ENCODE data around the gene NUP107.
A peak's percentile ranks its signal among the peaks of the same experiment; 100 is the strongest.
"Not testable (repeated sequence)": the region's sequence is repeated elsewhere in the genome, so short reads cannot be mapped to it uniquely, and the experiment has no call there.

The NUP107 gene
- long read RNA-seq, full-length matches to known transcripts: 332 of 623 reads
- long read RNA-seq, partial matches to known transcripts: 211 of 623 reads
- long read RNA-seq, other reads (novel, unspliced or antisense): 80 of 623 reads

DNA sequence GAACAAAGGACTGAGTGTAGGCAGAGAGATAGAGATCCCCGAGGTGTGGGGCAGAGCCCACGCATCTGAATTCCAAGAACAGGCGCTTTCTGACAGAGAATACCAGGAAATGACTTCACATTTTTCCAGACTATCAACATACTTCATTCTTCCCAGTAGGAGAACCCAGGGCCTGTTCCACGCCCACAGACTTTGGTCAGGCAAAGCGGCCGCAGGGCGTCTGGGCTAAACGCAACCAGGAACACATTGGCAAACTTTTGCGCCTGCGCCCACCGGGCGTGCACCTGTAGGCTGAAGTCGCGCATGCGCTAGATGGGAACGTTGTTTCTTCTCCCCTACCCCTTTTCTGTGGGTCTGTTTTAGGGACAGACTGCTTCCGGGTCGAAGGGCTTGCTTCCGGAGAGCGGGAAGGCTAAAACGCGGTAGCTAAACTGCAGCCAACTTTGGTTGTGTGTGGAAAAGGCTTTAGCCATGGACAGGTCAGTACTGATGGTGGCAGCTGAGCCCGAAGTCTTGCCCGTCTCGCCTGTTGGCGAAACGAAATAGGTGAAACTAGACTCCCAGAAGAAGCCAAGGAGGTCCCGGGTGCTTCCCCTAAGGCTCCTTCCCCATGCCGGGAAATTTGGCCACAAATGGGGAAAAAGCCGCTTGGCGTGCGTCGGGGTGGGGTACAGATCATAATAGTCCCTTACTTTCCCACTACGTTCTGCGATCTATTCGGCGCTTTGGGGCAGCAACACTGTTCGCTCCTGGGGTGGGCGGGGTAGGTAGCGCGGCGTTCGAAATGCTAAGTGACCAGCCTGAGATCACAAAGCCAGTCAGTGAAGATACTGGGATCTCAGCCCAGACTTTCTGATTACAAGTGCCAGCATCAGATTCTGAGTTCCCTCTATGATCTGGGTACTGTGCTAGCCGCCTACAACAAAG is at the start of gene NUP107:
TSS of gene NUP107 (plus strand) at position 384 of the 927 bp plus-strand sequence. CDS start at position 472, 88 bp downstream.
- Histone ChIP-seq H3K4me3 (replicated peaks; ENCODE audit: insufficient read depth, low read length) (peak within 1 kb of the TSS; percentile 84), H3K27ac (replicated peaks) (peak within 1 kb of the TSS; percentile 82), H3K27me3 (ENCODE audit: insufficient read depth, poor library complexity, severe bottlenecking) (no peaks in the 10 kb centered on the region)
- TF ChIP-seq SPI1 (IDR thresholded peaks at IDR 0.05; ENCODE audit: borderline replicate concordance, low read depth) (no peak), POLR2AphosphoS5 (IDR thresholded peaks at IDR 0.05; ENCODE audit: low read depth) (peak; percentile 95; the same call in 1 of the 2 replicates), GABPA (IDR thresholded peaks at IDR 0.05; ENCODE audit: low read depth) (peak; percentile 100)
- TF ChIP-seq, protein P1, sequence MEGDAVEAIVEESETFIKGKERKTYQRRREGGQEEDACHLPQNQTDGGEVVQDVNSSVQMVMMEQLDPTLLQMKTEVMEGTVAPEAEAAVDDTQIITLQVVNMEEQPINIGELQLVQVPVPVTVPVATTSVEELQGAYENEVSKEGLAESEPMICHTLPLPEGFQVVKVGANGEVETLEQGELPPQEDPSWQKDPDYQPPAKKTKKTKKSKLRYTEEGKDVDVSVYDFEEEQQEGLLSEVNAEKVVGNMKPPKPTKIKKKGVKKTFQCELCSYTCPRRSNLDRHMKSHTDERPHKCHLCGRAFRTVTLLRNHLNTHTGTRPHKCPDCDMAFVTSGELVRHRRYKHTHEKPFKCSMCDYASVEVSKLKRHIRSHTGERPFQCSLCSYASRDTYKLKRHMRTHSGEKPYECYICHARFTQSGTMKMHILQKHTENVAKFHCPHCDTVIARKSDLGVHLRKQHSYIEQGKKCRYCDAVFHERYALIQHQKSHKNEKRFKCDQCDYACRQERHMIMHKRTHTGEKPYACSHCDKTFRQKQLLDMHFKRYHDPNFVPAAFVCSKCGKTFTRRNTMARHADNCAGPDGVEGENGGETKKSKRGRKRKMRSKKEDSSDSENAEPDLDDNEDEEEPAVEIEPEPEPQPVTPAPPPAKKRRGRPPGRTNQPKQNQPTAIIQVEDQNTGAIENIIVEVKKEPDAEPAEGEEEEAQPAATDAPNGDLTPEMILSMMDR (IDR thresholded peaks at IDR 0.05; ENCODE audit: insufficient read depth, low read length): no peak
- TF ChIP-seq, protein P2, sequence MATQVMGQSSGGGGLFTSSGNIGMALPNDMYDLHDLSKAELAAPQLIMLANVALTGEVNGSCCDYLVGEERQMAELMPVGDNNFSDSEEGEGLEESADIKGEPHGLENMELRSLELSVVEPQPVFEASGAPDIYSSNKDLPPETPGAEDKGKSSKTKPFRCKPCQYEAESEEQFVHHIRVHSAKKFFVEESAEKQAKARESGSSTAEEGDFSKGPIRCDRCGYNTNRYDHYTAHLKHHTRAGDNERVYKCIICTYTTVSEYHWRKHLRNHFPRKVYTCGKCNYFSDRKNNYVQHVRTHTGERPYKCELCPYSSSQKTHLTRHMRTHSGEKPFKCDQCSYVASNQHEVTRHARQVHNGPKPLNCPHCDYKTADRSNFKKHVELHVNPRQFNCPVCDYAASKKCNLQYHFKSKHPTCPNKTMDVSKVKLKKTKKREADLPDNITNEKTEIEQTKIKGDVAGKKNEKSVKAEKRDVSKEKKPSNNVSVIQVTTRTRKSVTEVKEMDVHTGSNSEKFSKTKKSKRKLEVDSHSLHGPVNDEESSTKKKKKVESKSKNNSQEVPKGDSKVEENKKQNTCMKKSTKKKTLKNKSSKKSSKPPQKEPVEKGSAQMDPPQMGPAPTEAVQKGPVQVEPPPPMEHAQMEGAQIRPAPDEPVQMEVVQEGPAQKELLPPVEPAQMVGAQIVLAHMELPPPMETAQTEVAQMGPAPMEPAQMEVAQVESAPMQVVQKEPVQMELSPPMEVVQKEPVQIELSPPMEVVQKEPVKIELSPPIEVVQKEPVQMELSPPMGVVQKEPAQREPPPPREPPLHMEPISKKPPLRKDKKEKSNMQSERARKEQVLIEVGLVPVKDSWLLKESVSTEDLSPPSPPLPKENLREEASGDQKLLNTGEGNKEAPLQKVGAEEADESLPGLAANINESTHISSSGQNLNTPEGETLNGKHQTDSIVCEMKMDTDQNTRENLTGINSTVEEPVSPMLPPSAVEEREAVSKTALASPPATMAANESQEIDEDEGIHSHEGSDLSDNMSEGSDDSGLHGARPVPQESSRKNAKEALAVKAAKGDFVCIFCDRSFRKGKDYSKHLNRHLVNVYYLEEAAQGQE (IDR thresholded peaks at IDR 0.05; ENCODE audit: insufficient replicate concordance, low read depth): peak; percentile 58
- DNase-seq (ENCODE audit: low read depth in 1 of 2, low spot score in 1 of 2): peak; percentile 94 to 98

- H3K27ac ChIP-seq (replicated peaks); DNase-seq (ENCODE audit: low read depth in 1 of 2, low spot score in 1 of 2); H3K27me3 ChIP-seq (ENCODE audit: insufficient read depth, poor library complexity, severe bottlenecking); H3K4me3 ChIP-seq (replicated peaks; ENCODE audit: insufficient read depth, low read length): not testable (repeated sequence)
Observed at GRCh38 chr12:68637439-68637838, 49.3 kb upstream of the NUP107 start.

- H3K27ac ChIP-seq (replicated peaks): no peak overlapping the region
- DNase-seq (ENCODE audit: low read depth in 1 of 2, low spot score in 1 of 2): no peak
- H3K27me3 ChIP-seq (ENCODE audit: insufficient read depth, poor library complexity, severe bottlenecking): no peaks in the 10 kb centered on the region
- no peak for TF ChIP-seq POLR2AphosphoS5 (IDR thresholded peaks at IDR 0.05; ENCODE audit: low read depth)
- no peak for TF ChIP-seq GABPA (IDR thresholded peaks at IDR 0.05; ENCODE audit: low read depth)
- TF ChIP-seq, protein P2 (IDR thresholded peaks at IDR 0.05; ENCODE audit: insufficient replicate concordance, low read depth): no peak
- TF ChIP-seq SPI1 (IDR thresholded peaks at IDR 0.05; ENCODE audit: borderline replicate concordance, low read depth): no peak
- no peak overlapping the region for H3K4me3 ChIP-seq (replicated peaks; ENCODE audit: insufficient read depth, low read length)
Observed at GRCh38 chr12:68638171-68638570, 48.6 kb upstream of the NUP107 start.

- H3K27me3 ChIP-seq (ENCODE audit: insufficient read depth, poor library complexity, severe bottlenecking): no peaks in the 10 kb centered on the region
- no peak overlapping the region for H3K27ac ChIP-seq (replicated peaks)
Observed at GRCh38 chr12:68638721-68639395, 47.9 kb upstream of the NUP107 start.

More at GRCh38 chr12:68638721-68639395, 47.9 kb upstream of the NUP107 start:
- no peak overlapping the region for H3K4me3 ChIP-seq (replicated peaks; ENCODE audit: insufficient read depth, low read length)
- no peak for TF ChIP-seq GABPA (IDR thresholded peaks at IDR 0.05; ENCODE audit: low read depth)
- TF ChIP-seq, protein P2 (IDR thresholded peaks at IDR 0.05; ENCODE audit: insufficient replicate concordance, low read depth): no peak
- no peak for TF ChIP-seq SPI1 (IDR thresholded peaks at IDR 0.05; ENCODE audit: borderline replicate concordance, low read depth)
- TF ChIP-seq, protein P1 (IDR thresholded peaks at IDR 0.05; ENCODE audit: insufficient read depth, low read length): no peak
- no peak for TF ChIP-seq POLR2AphosphoS5 (IDR thresholded peaks at IDR 0.05; ENCODE audit: low read depth)
- DNase-seq (ENCODE audit: low read depth in 1 of 2, low spot score in 1 of 2): no peak
